Large intestine (tissue), 3 donors: ENCODE data around the gene GRID1. TPM values are rescaled to one million over a fixed set of nuclear protein-coding genes. Genes with fewer than 3 reads are reported as not detected.

Experiments used
- DNase-seq, 2 donors: peaks; one replicate each; pipeline versions ENCODE4 v3.0.0 to v3.0.0-alpha.2; 2013
- H3K27ac ChIP-seq: one replicate; pipeline ENCODE4 v1.5.1; 2013; ENCODE audit warnings: low read length
- H3K27me3 ChIP-seq: 2 replicates; pipeline ENCODE4 v1.6.1; 2013; ENCODE audit warnings: low read length; ENCODE audit not compliant: control insufficient read depth, insufficient read depth
- H3K36me3 ChIP-seq: 2 replicates; pipeline ENCODE4 v1.6.1; 2013; ENCODE audit warnings: low read length; ENCODE audit not compliant: control insufficient read depth, insufficient read depth
- H3K4me1 ChIP-seq: one replicate; pipeline ENCODE4 v1.6.1; 2013; ENCODE audit warnings: low read length; ENCODE audit not compliant: control insufficient read depth, insufficient read depth
- H3K4me3 ChIP-seq: one replicate; pipeline ENCODE4 v1.5.1; 2013; ENCODE audit warnings: low read length
- H3K9me3 ChIP-seq: one replicate; pipeline ENCODE4 v1.6.1; 2013; ENCODE audit warnings: mild to moderate bottlenecking, low read depth, low read length, moderate library complexity; ENCODE audit not compliant: control insufficient read depth
- WGBS: methylation state at CpG from one replicate; pipeline ENCODE4 v1.1.5; 2013; ENCODE audit warnings: low lambda C conversion rate; ENCODE audit not compliant: insufficient coverage; 5-methylcytosine and 5-hydroxymethylcytosine counted together
- polyA plus RNA-seq: library from polyadenylated mRNA; unstranded; fragments of 120-200 nt; gene quantifications from one replicate; pipeline ENCODE4 v1.2.1, GENCODE V29; 2013

GRID1 gene
- polyA plus RNA-seq, 1 donor = 1.7 TPM

DNA sequence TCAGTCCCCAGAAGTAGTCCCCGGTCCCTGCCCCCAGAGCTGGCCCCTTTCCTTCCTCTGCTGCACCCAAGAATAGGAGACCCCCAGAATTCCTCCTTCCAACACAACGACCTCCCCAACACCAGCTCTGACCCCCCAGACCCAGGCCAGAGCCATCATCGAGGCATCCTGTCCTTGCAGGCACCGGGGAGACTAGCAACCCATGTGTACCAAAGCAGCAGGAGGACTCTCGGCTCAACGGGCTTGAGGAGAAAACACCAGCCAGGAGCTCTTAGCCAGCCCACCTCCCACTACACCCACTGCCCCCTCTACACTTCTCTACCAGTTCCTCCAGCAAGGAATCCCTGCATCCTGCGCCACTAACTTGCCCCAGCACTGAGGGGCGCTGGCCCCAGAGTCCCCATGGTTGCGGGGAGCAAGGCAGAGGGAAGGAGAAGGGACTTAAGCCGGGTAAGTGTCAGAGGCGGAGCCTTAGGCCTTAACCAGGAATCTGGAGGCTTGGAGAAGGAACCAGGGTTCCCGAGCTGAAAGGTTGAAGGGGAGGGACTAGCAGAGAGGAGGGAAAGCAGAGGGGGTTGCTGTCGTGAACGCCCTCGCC is 3.9 kb downstream of the GRID1 start:
- H3K4me3 ChIP-seq = no peak overlapping the region
- H3K27me3 ChIP-seq = peaks cover 48% of the 10 kb centered on the region
- peaks cover 13% of the 10 kb centered on the region for H3K9me3 ChIP-seq
- no peak for DNase-seq
- no CpG with 5 or more reads among the region's 15 CpGs for WGBS
- no peaks in the 10 kb centered on the region for H3K36me3 ChIP-seq
- peaks cover 31% of the 10 kb centered on the region for H3K4me1 ChIP-seq
- no peak overlapping the region for H3K27ac ChIP-seq

DNA sequence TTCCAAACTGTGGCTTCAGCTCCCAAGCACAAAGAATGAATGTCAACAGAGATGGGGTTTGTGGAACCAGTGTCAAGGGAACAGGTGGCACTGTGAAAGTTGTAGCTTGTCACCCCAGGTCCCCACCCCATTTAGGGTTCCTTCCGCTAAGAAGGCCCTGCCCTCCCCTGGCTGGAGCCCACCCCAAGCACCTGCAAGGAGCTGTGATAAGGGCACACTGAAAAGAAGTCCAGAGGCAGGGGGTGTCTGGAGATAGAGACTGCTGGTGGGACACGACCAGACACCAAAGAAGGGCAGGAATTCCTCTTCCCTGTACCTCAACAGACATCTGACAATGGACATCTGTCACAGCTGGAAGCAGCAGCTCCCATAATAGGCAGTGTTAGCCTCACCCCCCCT is 4.5 kb downstream of the GRID1 start:
- WGBS = no CpG with 5 or more reads among the region's 2 CpGs
- no peak for DNase-seq

GRCh38 chr10:86361156-86362128 is 5.2 kb downstream of the GRID1 start:
- no peak overlapping the region for H3K27ac ChIP-seq
- peaks cover 9% of the 10 kb centered on the region for H3K9me3 ChIP-seq

More for the DNA sequence above, 4.5 kb downstream of the GRID1 start:
- H3K4me1 ChIP-seq = peaks cover 31% of the 10 kb centered on the region
- no peaks in the 10 kb centered on the region for H3K36me3 ChIP-seq
- H3K27me3 ChIP-seq = peaks cover 42% of the 10 kb centered on the region
- H3K4me3 ChIP-seq = no peak overlapping the region
- H3K27ac ChIP-seq = no peak overlapping the region
- H3K9me3 ChIP-seq = peaks cover 9% of the 10 kb centered on the region

DNA sequence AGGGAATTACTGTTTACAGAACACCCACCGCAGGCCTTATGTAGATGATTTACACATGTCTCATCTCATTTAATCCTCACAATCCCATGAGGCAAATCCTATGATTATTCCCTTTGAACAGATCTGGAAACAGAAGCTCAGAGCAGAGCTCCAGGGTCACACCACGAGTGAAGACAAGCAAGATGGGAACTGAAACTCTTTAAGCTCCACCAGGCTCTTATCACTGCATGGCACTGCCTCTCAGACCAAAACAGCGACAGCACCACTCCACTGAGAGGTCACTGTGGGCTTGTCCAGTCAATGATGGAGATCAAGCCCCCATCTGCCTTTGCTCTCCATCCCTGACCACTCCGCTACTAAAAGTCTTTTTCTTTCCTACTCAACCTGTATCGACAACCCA is 5.9 kb downstream of the GRID1 start:
- Histone ChIP-seq H3K27ac (no peak overlapping the region), H3K4me3 (no peak overlapping the region), H3K36me3 (no peaks in the 10 kb centered on the region), H3K9me3 (peaks cover 9% of the 10 kb centered on the region), H3K27me3 (peaks cover 38% of the 10 kb centered on the region), H3K4me1 (peaks cover 31% of the 10 kb centered on the region)
- DNase-seq = no peak
- no CpG with 5 or more reads among the region's 5 CpGs for WGBS

More at GRCh38 chr10:86361156-86362128, 5.2 kb downstream of the GRID1 start:
- peak in 1 of 2 donors; percentile 73 for DNase-seq
- peaks cover 38% of the 10 kb centered on the region for H3K27me3 ChIP-seq
- H3K4me1 ChIP-seq = peaks cover 31% of the 10 kb centered on the region
- no peak overlapping the region for H3K4me3 ChIP-seq
- WGBS = no CpG with 5 or more reads among the region's 5 CpGs
- no peaks in the 10 kb centered on the region for H3K36me3 ChIP-seq

- no peak overlapping the region for H3K4me3 ChIP-seq
- WGBS = 67% methylated on average over 1 of the region's 1 CpG
- H3K36me3 ChIP-seq = no peaks in the 10 kb centered on the region
- no peak overlapping the region for H3K27ac ChIP-seq
- H3K27me3 ChIP-seq = peaks cover 32% of the 10 kb centered on the region
- peaks cover 5% of the 10 kb centered on the region for H3K9me3 ChIP-seq
- no peak for DNase-seq
- H3K4me1 ChIP-seq = peaks cover 30% of the 10 kb centered on the region
Observed at GRCh38 chr10:86359954-86360353, 6.6 kb downstream of the GRID1 start.

- H3K4me3 ChIP-seq = no peak overlapping the region
- no peaks in the 10 kb centered on the region for H3K36me3 ChIP-seq
- no CpG with 5 or more reads among the region's 7 CpGs for WGBS
- H3K9me3 ChIP-seq = no peaks in the 10 kb centered on the region
- DNase-seq = no peak
- peaks cover 26% of the 10 kb centered on the region for H3K4me1 ChIP-seq
- H3K27ac ChIP-seq = no peak overlapping the region
- peaks cover 23% of the 10 kb centered on the region for H3K27me3 ChIP-seq
Observed at GRCh38 chr10:86359111-86359510, 7.5 kb downstream of the GRID1 start.

- DNase-seq = no peak
- no peak overlapping the region for H3K27ac ChIP-seq
- H3K4me1 ChIP-seq = peaks cover 19% of the 10 kb centered on the region
- H3K4me3 ChIP-seq = no peak overlapping the region
- H3K27me3 ChIP-seq = peaks cover 10% of the 10 kb centered on the region
- no peaks in the 10 kb centered on the region for H3K36me3 ChIP-seq
- no CpG with 5 or more reads among the region's 9 CpGs for WGBS
- no peaks in the 10 kb centered on the region for H3K9me3 ChIP-seq
Observed at GRCh38 chr10:86357676-86358075, 8.9 kb downstream of the GRID1 start.

DNA sequence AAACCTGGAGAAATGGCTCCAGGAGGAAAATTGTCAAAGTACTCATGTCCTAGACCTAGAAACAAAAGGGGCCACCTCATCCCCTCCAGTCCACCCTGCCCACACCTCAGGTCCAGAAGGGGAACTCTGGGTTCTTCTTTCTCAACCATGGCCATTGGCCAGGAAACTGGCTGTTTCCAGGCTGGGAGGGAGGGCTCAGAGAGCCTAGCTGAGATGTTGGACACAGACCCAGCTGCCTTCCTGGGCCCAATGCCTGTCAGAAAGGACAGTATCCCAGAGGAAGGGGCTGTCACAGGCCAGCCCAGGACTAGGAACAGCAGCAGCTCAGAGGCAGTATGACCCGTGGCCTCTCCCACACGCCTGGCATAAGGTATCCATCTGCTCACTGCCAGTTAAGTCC is 9.6 kb downstream of the GRID1 start:
- no CpG with 5 or more reads among the region's 2 CpGs for WGBS
- no peaks in the 10 kb centered on the region for H3K9me3 ChIP-seq
- peaks cover 16% of the 10 kb centered on the region for H3K4me1 ChIP-seq
- peaks cover 5% of the 10 kb centered on the region for H3K27me3 ChIP-seq
- H3K4me3 ChIP-seq = no peak overlapping the region
- no peaks in the 10 kb centered on the region for H3K36me3 ChIP-seq
- H3K27ac ChIP-seq = no peak overlapping the region
- DNase-seq = no peak

GRCh38 chr10:86356296-86356695 is 10.3 kb downstream of the GRID1 start:
- no peak for DNase-seq
- H3K9me3 ChIP-seq = no peaks in the 10 kb centered on the region
- WGBS = no CpG with 5 or more reads among the region's 3 CpGs
- no peak overlapping the region for H3K4me3 ChIP-seq
- H3K27ac ChIP-seq = no peak overlapping the region
- peaks cover 5% of the 10 kb centered on the region for H3K27me3 ChIP-seq
- H3K4me1 ChIP-seq = peaks cover 10% of the 10 kb centered on the region
- H3K36me3 ChIP-seq = no peaks in the 10 kb centered on the region

GRCh38 chr10:86355571-86356038 is 11.0 kb downstream of the GRID1 start:
- WGBS = no CpG with 5 or more reads among the region's 8 CpGs
- Histone ChIP-seq H3K27me3 (peaks cover 5% of the 10 kb centered on the region), H3K4me1 (peaks cover 3% of the 10 kb centered on the region), H3K4me3 (no peak overlapping the region), H3K36me3 (no peaks in the 10 kb centered on the region), H3K27ac (no peak overlapping the region), H3K9me3 (no peaks in the 10 kb centered on the region)
- DNase-seq = no peak
